ENCODE data around the gene CARMIL1. TPM values are rescaled to one million over a fixed set of nuclear protein-coding genes. Genes with fewer than 3 reads are reported as not detected.

The CARMIL1 gene
- total RNA-seq, 2 experiments from 2014 or later, result 3.6 to 4.1 TPM

GRCh38 chr6:25351485-25351884 is 72.3 kb downstream of the CARMIL1 start:
- no peaks in the 10 kb centered on the region for H3K27me3 Mint-ChIP-seq
- DNase-seq, result no peak
- H3K36me3 Mint-ChIP-seq (ENCODE audit: low read depth), result no peaks in the 10 kb centered on the region
- TF ChIP-seq CTCF (IDR thresholded peaks at IDR 0.05), result no peak
- CTCF ChIA-PET, result interaction anchor here (0.9 to 2.6 kb wide), 2 partner anchors 37 to 86 kb away, joined by 4 to 6 read pairs; no protein-coding TSS in a partner anchor
- H3K4me1 Mint-ChIP-seq (ENCODE audit: low read depth), result peaks cover 15% of the 10 kb centered on the region
- H3K9me3 Mint-ChIP-seq, result no peaks in the 10 kb centered on the region
- no peak overlapping the region for H3K4me3 Mint-ChIP-seq
- POLR2A ChIA-PET, result no interaction called here
- no peak for ATAC-seq
- intact Hi-C loops (cut with micrococcal nuclease), result no loop called here
- H3K27ac Mint-ChIP-seq, result no peak overlapping the region

DNA sequence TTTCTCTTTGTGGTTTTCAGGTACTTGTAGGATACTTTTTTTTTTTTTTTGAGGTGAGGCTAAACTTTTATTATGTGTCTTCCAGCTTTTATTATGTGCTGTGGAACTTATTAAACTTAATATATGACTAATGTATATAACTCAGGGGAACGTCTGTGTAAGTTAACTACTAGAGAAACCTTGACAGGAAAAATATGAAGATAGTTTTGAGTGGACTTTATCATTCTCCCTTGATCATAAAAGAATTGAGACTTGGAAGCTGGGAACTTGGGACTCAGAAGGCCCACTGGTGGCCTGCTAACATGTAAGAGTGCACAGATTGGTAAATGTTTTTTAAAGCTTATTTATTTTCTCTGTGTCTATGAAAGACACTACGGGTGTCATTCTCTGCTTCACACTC is 73.1 kb downstream of the CARMIL1 start:
- POLR2A ChIA-PET, result interaction anchor here (2.4 kb wide), 1 partner anchor 17 kb away, joined by 7 read pairs; no protein-coding TSS in a partner anchor
- no peaks in the 10 kb centered on the region for H3K9me3 Mint-ChIP-seq
- ATAC-seq (no peak), DNase-seq (no peak)
- intact Hi-C loops (cut with micrococcal nuclease), result no loop called here
- TF ChIP-seq CTCF (IDR thresholded peaks at IDR 0.05), result no peak
- H3K27me3 Mint-ChIP-seq, result no peaks in the 10 kb centered on the region
- CTCF ChIA-PET, result interaction anchor here (0.7 to 2.6 kb wide), 5 partner anchors 14 to 137 kb away, joined by 3 to 6 read pairs (median 5); no protein-coding TSS in a partner anchor
- H3K36me3 Mint-ChIP-seq (ENCODE audit: low read depth), result no peaks in the 10 kb centered on the region
- H3K4me1 Mint-ChIP-seq (ENCODE audit: low read depth), result peaks cover 15% of the 10 kb centered on the region
- no peak overlapping the region for H3K27ac Mint-ChIP-seq
- H3K4me3 Mint-ChIP-seq, result no peak overlapping the region

DNA sequence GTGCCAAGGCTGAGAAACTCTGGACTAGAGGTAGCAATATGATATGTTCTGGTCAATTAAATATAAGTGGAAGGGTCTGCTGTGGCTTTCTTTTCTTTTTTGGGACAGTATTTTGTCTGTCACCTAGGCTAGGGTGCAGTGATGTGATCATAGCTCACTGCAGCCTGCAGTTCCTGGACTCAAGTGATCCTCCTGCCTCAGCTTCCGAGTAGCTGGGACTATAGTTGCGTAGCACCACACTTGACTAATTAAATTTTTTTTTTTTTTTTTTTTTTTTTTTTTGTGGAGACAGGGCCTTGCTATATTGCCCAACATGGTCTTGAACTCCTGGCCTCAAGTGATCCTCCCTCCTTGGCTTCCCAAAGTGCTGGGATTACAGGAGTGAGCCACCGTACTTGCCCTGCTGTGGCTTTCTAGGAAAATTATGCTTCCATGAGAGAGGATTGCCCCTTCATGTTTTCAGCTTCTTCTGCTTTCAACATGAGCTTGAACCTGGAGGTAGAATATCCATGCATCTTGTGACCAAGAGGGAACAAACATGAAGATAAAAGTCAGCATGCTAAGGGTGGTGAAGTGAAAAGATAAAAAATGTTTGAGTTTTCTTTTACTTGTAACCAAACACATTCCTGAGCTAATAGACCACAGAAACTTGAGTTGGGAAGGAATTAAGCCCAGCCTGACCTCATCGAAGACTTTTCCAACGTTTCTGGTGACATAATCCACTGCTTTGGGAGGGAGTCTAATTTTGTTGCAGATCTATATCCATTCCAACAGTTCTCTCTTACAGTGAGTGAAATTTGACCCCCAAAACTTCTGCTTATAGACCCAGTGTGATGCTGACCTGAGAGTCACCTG is 75.1 kb downstream of the CARMIL1 start:
- H3K27ac Mint-ChIP-seq, result no peak overlapping the region

GRCh38 chr6:25359191-25359861 is 80.2 kb downstream of the CARMIL1 start:
- H3K4me1 Mint-ChIP-seq (ENCODE audit: low read depth), result peaks cover 12% of the 10 kb centered on the region
- H3K4me3 Mint-ChIP-seq, result no peak overlapping the region
- H3K9me3 Mint-ChIP-seq, result no peaks in the 10 kb centered on the region
- H3K27me3 Mint-ChIP-seq, result no peaks in the 10 kb centered on the region
- H3K27ac Mint-ChIP-seq, result no peak overlapping the region
- no peak for TF ChIP-seq CTCF (IDR thresholded peaks at IDR 0.05)
- intact Hi-C loops (cut with micrococcal nuclease), result no loop called here
- CTCF ChIA-PET, result interaction anchor here (1.2 to 1.5 kb wide), 2 partner anchors 36 to 132 kb away, joined by 3 read pairs; no protein-coding TSS in a partner anchor
- POLR2A ChIA-PET, result no interaction called here
- H3K36me3 Mint-ChIP-seq (ENCODE audit: low read depth), result no peaks in the 10 kb centered on the region
- DNase-seq (no peak), ATAC-seq (no peak)

More for the DNA sequence above, 75.1 kb downstream of the CARMIL1 start:
- ATAC-seq (no peak), DNase-seq (no peak)
- ChIA-PET POLR2A (interaction anchor here (2.4 kb wide), 1 partner anchor 15 kb away, joined by 7 read pairs; no protein-coding TSS in a partner anchor), CTCF (interaction anchor here (1.1 to 2.2 kb wide), 3 partner anchors 16 to 76 kb away, joined by 3 to 6 read pairs (median 4); no protein-coding TSS in a partner anchor)
- intact Hi-C loops (cut with micrococcal nuclease), result no loop called here
- no peaks in the 10 kb centered on the region for H3K27me3 Mint-ChIP-seq
- H3K36me3 Mint-ChIP-seq (ENCODE audit: low read depth), result no peaks in the 10 kb centered on the region
- H3K4me1 Mint-ChIP-seq (ENCODE audit: low read depth), result peaks cover 18% of the 10 kb centered on the region
- H3K9me3 Mint-ChIP-seq, result no peaks in the 10 kb centered on the region
- no peak for TF ChIP-seq CTCF (IDR thresholded peaks at IDR 0.05)
- H3K4me3 Mint-ChIP-seq, result no peak overlapping the region

Measured in activated CD8-positive, alpha-beta T cell treated with anti-CD3 and anti-CD28 coated beads for 36 hours (primary cell).